ES-I3 (cell line): ENCODE data around the gene ARHGEF12.
"Not testable (repeated sequence)": the region's sequence is repeated elsewhere in the genome, so short reads cannot be mapped to it uniquely, and the experiment has no call there.

Source experiments
- H3K36me3 ChIP-seq: 2 replicates; pipeline ENCODE4 v1.6.1; 2013; ENCODE audit warnings: mild to moderate bottlenecking, low read length, control low read depth, moderate library complexity; ENCODE audit not compliant: insufficient read depth
- H3K4me1 ChIP-seq: 2 replicates; pipeline ENCODE4 v1.6.1; 2013; ENCODE audit warnings: mild to moderate bottlenecking, control low read depth, low read length; ENCODE audit not compliant: insufficient read depth
- H3K9ac ChIP-seq: 2 replicates; pipeline ENCODE4 v1.6.1; 2013; ENCODE audit warnings: low read depth, mild to moderate bottlenecking, low read length, moderate library complexity
- H3K9me3 ChIP-seq: 2 replicates; pipeline ENCODE4 v1.6.1; 2013; ENCODE audit warnings: mild to moderate bottlenecking, low read length, moderate library complexity; ENCODE audit not compliant: control insufficient read depth, insufficient read depth

The ARHGEF12 gene

GRCh38 chr11:120503529-120503928 lies 167.3 kb downstream of the ARHGEF12 start:
- H3K4me1 ChIP-seq: peaks cover 28% of the 10 kb centered on the region
- not testable (repeated sequence) for H3K9ac ChIP-seq

GRCh38 chr11:120505801-120506425 lies 169.7 kb downstream of the ARHGEF12 start:
- Histone ChIP-seq H3K36me3 (no peaks in the 10 kb centered on the region), H3K4me1 (peaks cover 23% of the 10 kb centered on the region), H3K9me3 (no peaks in the 10 kb centered on the region), H3K9ac (no peak overlapping the region)

More at GRCh38 chr11:120503529-120503928, 167.3 kb downstream of the ARHGEF12 start:
- H3K9me3 ChIP-seq, H3K36me3 ChIP-seq: not testable (repeated sequence)

GRCh38 chr11:120509346-120510053 lies 173.3 kb downstream of the ARHGEF12 start:
- Histone ChIP-seq H3K4me1 (no peaks in the 10 kb centered on the region; the same call in 1 of the 2 replicates), H3K9ac (no peak overlapping the region), H3K9me3 (no peaks in the 10 kb centered on the region), H3K36me3 (no peaks in the 10 kb centered on the region)

- H3K9ac ChIP-seq: no peak overlapping the region
These were observed 174.3 kb downstream of the ARHGEF12 start for GRCh38 chr11:120510406-120511115.

GRCh38 chr11:120511116-120511819 lies 175.1 kb downstream of the ARHGEF12 start, which contains the start of gene GRIK4:
TSS of gene GRIK4 (plus strand) at chr11:120511748. CDS start at chr11:120660319, 148,571 bp downstream.
- no peaks in the 10 kb centered on the region for H3K9me3 ChIP-seq
- no peaks in the 10 kb centered on the region for H3K36me3 ChIP-seq
- H3K9ac ChIP-seq: peak within 1 kb of the TSS; percentile 49; the same call in 1 of the 2 replicates
- no peaks in the 10 kb centered on the region; the same call in 1 of the 2 replicates for H3K4me1 ChIP-seq

More at GRCh38 chr11:120510406-120511115, 174.3 kb downstream of the ARHGEF12 start:
- Histone ChIP-seq H3K9me3 (no peaks in the 10 kb centered on the region), H3K36me3 (no peaks in the 10 kb centered on the region), H3K4me1 (no peaks in the 10 kb centered on the region)

- H3K36me3 ChIP-seq: no peaks in the 10 kb centered on the region
- H3K4me1 ChIP-seq: peaks cover under 1% of the 10 kb centered on the region; the same call in 1 of the 2 replicates
- H3K9me3 ChIP-seq: no peaks in the 10 kb centered on the region
- peak overlapping the region; percentile 49; the same call in 1 of the 2 replicates for H3K9ac ChIP-seq
These were observed 175.9 kb downstream of the ARHGEF12 start for GRCh38 chr11:120511820-120512738.

GRCh38 chr11:120512739-120513435 lies 176.7 kb downstream of the ARHGEF12 start:
- no peaks in the 10 kb centered on the region for H3K36me3 ChIP-seq
- no peak overlapping the region for H3K9ac ChIP-seq
- H3K4me1 ChIP-seq: peaks cover 9% of the 10 kb centered on the region
- no peaks in the 10 kb centered on the region for H3K9me3 ChIP-seq

GRCh38 chr11:120513436-120514315 lies 177.5 kb downstream of the ARHGEF12 start:
- Histone ChIP-seq H3K9me3 (no peaks in the 10 kb centered on the region), H3K4me1 (peaks cover 15% of the 10 kb centered on the region), H3K9ac (no peak overlapping the region), H3K36me3 (no peaks in the 10 kb centered on the region)

GRCh38 chr11:120514541-120515121 lies 178.4 kb downstream of the ARHGEF12 start:
- Histone ChIP-seq H3K9ac (no peak overlapping the region), H3K36me3 (no peaks in the 10 kb centered on the region), H3K9me3 (no peaks in the 10 kb centered on the region), H3K4me1 (peaks cover 15% of the 10 kb centered on the region)

GRCh38 chr11:120515186-120515723 lies 179.0 kb downstream of the ARHGEF12 start:
- Histone ChIP-seq H3K4me1 (peaks cover 15% of the 10 kb centered on the region), H3K9me3 (no peaks in the 10 kb centered on the region), H3K36me3 (no peaks in the 10 kb centered on the region), H3K9ac (no peak overlapping the region)

GRCh38 chr11:120516461-120517389 lies 180.5 kb downstream of the ARHGEF12 start:
- H3K9ac ChIP-seq: no peak overlapping the region
- H3K36me3 ChIP-seq: no peaks in the 10 kb centered on the region
- H3K9me3 ChIP-seq: no peaks in the 10 kb centered on the region
- H3K4me1 ChIP-seq: peaks cover 15% of the 10 kb centered on the region
